Limb (tissue), 2 donors: ENCODE data around the gene HMX3.

Source experiments
- DNase-seq, 2 donors: peaks; one replicate each; pipeline ENCODE4 v3.0.0-alpha.2; 2016; ENCODE audit errors: extremely low spot score in 2 of 2

The HMX3 gene

GRCh38 chr10:123147635-123148413 lies 12.1 kb downstream of the HMX3 start, which contains the start of gene HMX2:
TSS of gene HMX2 (plus strand) at chr10:123148136. CDS start at chr10:123148379, 243 bp downstream.
- DNase-seq, result peak in 1 of 2 donors; percentile 28

GRCh38 chr10:123148414-123149161 lies 12.8 kb downstream of the HMX3 start:
- DNase-seq, result peak in 1 of 2 donors; percentile 44

- DNase-seq, result peak in 1 of 2 donors; percentile 29
These were observed 13.4 kb downstream of the HMX3 start for GRCh38 chr10:123149162-123149567.

DNA sequence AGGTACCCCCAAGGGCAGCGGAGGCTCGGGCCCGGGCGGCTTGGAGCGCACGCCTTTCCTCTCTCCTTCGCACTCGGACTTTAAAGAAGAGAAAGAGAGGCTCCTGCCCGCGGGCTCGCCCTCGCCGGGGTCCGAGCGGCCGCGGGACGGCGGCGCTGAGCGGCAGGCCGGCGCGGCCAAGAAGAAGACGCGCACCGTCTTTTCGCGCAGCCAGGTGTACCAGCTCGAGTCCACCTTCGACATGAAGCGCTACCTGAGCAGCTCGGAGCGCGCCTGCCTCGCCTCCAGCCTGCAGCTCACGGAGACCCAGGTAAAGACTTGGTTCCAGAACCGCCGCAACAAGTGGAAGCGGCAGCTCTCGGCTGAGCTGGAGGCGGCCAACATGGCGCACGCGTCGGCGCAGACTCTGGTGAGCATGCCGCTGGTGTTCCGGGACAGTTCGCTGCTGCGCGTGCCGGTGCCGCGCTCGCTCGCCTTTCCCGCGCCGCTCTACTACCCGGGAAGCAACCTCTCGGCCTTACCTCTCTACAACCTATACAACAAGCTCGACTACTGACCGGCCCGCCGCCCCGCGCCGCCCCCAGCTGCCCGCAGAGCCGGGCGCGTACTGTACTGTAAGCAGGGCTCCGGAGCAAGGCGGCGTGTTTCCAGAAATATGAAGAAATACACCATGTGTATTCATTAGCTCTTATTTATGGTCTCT lies 13.9 kb downstream of the HMX3 start:
- peak in 1 of 2 donors; percentile 66 for DNase-seq

DNA sequence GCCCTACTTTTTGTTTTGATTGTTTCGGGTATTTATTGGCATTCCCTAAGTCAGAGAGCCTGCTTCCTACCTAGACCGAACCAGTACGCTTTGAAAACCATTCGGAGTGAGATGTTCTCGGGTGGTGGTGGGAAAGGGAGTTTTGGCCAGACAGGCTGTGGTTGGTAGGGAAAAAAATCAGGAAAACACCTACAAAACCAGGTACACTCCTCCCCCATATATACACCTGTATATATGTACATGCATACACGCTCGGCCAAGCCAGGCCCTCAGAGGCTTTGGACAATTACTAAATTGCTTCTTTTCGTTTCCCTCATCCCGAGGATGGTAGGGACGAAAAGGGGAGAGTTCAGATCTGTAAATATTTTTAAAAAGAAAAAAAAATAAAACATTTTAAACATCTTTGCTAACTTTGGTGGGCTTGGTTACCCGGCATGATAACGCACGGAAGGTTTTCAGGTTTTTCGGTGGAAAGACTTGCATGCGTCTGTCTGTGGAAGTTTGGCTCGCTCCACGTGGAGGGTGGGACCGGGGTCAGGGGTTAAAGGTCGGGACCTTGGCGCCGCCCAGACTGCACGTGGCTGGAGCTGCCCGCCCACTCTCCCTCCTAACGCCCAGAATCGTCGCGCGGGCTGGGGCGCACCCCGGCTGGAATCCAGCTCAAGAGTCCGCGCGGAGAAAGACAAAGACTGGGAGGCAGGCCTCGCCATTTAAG lies 14.7 kb downstream of the HMX3 start:
- DNase-seq, result no peak

GRCh38 chr10:123150986-123151736 lies 15.4 kb downstream of the HMX3 start:
- DNase-seq, result peak in 1 of 2 donors; percentile 57

- no peak for DNase-seq
These were observed 16.0 kb downstream of the HMX3 start for GRCh38 chr10:123151737-123152135.

DNA sequence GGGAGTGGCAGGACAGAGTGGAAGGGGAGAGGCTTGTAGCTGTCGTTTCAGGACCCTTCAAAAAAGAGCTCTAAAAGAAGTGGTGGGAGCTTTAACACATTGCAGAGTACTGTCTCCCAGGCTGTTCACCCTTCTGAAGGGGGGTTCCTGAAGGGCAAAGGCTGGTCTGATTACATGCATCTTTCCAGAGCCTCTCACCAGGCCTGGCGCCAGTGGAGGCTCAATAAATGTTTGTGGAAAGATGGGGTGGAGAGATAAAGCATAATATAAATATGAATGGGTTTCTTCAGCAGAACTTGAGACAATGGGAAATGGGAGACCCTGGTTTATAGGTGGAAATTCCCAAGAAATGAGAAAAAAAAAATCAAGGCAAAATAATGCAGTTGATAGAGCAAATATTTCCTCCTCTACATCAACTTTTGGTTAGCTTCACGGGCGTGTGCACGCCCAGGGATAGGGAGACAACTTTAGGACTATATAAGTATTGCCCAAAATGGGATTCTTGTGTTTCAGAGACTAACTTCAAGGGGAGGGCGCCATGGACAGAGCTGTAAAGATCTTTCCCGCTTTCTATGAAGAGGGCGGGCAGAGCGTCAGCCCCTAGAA lies 17.8 kb downstream of the HMX3 start:
- no peak for DNase-seq

GRCh38 chr10:123154092-123154710 lies 18.4 kb downstream of the HMX3 start, which contains the start of gene BUB3:
TSS of gene BUB3 (plus strand) at chr10:123154402. CDS start at chr10:123154918, 516 bp downstream.
- peak; percentile 97 to 100 for DNase-seq

DNA sequence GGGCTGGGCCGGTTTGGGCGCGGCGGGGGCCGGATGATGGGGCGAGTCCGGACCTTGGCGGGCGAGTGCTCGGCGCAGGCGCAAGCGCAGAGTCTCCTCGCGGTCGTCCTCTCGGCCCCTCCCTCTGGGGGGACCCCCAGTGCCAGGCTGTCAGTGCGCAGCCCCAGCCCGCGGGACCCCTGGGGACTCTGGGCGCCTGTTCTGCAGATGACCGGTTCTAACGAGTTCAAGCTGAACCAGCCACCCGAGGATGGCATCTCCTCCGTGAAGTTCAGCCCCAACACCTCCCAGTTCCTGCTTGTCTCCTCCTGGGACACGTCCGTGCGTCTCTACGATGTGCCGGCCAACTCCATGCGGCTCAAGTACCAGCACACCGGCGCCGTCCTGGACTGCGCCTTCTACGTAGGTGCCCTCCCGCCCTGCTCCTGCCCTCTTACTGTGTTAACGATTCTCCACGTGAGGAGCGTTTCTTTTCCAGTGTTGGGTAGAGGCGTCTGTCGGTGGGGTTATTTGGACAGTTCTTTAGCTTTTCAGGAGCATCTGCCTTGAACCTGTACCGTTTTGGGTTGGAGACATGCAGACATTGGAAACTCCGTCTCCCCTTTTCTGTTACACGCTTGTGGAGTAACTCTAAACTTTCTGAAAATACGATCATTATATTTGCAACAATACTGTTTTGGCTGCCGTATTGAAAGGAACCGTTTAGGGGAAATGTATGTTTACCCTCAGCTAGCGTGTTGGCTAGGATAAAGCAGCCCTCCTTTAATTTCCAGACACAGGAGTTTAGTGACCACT lies 19.1 kb downstream of the HMX3 start:
- peak in 1 of 2 donors; percentile 76 for DNase-seq

GRCh38 chr10:123156078-123156477 lies 20.3 kb downstream of the HMX3 start:
- DNase-seq, result no peak

- DNase-seq, result no peak
These were observed 21.4 kb downstream of the HMX3 start for GRCh38 chr10:123157210-123157609.

DNA sequence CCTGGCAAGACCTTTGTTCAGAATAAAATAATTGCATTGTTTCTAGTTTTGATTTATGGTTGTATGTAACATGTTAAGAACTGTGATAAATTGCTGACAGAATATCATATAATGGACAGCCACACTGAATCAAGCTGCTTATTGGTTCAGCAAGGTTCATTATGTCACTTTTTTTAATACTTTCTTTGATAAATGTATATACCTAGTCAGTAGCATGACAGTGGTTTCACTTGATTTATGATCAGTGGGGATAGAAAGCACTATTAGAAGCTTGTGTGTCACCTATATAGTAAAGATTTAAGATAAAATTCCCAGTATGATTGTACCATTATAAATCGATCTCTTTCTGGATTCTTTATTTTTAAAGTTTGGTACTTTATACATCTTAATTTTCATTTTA lies 22.9 kb downstream of the HMX3 start:
- no peak for DNase-seq

DNA sequence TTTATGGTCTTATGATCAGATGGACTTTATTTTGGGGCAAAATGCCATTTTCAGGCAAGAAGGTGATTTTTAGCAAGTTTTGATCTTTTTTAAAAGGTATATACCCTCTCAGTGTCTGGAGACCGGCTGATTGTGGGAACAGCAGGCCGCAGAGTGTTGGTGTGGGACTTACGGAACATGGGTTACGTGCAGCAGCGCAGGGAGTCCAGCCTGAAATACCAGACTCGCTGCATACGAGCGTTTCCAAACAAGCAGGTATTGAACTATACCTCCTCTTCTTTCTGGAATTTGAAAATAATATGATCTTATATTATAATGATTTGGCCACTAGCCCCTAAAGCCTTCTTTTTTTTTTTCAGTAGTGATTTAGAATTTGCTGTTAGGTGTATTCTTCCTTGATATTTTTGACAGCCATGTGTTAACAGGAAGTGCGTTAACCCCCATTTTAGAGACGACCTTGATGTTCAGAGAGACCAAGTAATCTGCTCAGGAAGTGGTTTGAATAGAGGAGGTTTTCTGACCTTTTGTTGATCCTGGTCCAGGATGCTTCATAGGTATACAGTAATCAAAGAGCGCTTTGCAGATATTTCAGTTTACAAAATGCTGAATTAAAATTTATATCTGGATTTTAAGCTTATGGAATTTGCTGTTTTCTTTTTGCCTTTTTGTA lies 24.7 kb downstream of the HMX3 start:
- no peak for DNase-seq

GRCh38 chr10:123164319-123164718 lies 28.5 kb downstream of the HMX3 start:
- DNase-seq, result no peak

GRCh38 chr10:123165445-123166072 lies 29.8 kb downstream of the HMX3 start:
- no peak for DNase-seq

GRCh38 chr10:123166618-123167017 lies 30.8 kb downstream of the HMX3 start:
- DNase-seq, result no peak

DNA sequence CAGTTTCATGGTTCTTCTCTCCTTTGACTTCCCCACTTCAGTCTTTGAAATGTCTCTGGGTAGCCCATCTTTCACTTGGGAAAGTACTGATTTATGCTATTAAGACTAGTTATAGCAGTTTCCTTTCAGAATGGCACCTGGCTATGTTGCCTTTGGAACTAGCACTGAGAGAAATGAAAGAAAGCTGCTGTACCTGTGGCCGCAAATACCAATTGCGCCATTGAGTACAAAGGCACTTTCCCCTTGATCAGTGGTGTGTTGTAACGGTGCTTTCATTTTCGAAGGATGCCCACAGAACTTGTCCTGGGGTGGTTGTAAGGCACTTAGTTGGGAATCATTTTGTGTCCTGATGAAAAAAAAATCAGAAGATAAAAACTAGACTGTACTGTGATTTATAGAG lies 35.2 kb downstream of the HMX3 start:
- no peak for DNase-seq
